Stomach (tissue), 4 donors: ENCODE results near the gene BCL11B.

Experiments used
- EP300 ChIP-seq: sonication (generic); formaldehyde crosslinking; IDR thresholded peaks from one replicate; pipeline ENCODE4 v1.6.1; 2017; ENCODE audit warnings: antibody characterized with exemption
- POLR2A ChIP-seq, 4 donors: fragments of 450-650 bp; IDR thresholded peaks; one replicate each; pipeline ENCODE4 v1.6.1; 2016; ENCODE audit warnings: antibody characterized with exemption in 4 of 4, control low read depth in 2 of 4, mild to moderate bottlenecking in 1 of 4, moderate library complexity in 1 of 4
- POLR2AphosphoS5 ChIP-seq, 3 donors: sonication (generic); formaldehyde crosslinking; IDR thresholded peaks; one replicate each; pipeline ENCODE4 v1.6.1; 2016; ENCODE audit warnings: antibody characterized with exemption in 3 of 3
- TF ChIP-seq, protein P1 (sequence below), 7 experiments: fragments of 450-650 bp in 4 of 7; fragments of 200-600 bp in 3 of 7; sonication (generic) in 3 of 7; IDR thresholded peaks; one replicate each; pipeline ENCODE4 v1.5.1; 2016 to 2019; ENCODE audit warnings: antibody characterized with exemption in 7 of 7, control low read depth in 2 of 7, mild to moderate bottlenecking in 1 of 7

DNA sequence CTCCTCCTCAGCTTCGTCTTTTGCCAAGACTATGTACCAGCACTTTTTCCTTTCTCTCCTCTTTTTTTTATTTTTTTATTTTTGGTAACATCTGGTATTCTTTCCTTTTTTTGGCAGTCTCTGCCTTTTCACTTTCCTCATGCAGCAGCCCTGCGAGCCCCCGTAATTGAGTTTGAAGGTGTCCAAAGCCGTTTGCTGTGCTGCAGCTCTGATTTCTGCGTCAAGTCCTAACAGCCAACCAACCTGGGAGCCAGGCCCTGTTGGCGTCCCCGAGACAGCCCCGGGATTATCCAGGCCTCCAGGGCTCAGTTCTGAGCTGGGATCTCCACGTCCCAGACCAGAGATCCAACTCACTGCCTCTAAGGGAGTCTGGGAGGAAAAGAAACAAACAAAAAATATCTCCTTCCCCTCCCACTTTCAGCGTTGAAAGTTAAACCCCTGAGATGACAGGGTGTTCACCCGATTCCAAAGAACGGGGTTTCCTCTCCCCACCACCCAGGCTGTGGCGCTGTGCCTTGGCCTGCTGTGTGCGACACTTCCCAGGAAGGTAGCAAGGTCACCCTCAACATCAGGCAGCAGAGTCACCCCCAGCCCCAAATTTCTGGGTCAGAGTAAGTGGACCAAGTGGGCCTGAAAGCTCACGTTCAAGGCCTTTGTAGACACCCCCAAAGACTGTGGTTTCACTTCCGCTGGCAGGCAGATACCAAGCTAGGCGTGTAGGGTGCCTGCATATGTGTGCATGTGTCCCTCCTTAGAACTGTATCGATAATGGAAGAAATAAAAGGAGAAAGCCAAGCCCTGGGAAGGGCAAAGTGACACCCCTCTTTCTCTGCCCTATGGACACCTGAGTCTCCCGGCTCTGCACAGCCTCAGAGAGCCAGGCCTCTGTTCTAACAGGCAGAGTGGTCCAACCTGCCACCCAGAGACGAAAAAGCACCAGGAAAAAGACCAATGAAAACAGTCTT, 11.1 kb downstream of the BCL11B start:
- TF ChIP-seq, protein P1, sequence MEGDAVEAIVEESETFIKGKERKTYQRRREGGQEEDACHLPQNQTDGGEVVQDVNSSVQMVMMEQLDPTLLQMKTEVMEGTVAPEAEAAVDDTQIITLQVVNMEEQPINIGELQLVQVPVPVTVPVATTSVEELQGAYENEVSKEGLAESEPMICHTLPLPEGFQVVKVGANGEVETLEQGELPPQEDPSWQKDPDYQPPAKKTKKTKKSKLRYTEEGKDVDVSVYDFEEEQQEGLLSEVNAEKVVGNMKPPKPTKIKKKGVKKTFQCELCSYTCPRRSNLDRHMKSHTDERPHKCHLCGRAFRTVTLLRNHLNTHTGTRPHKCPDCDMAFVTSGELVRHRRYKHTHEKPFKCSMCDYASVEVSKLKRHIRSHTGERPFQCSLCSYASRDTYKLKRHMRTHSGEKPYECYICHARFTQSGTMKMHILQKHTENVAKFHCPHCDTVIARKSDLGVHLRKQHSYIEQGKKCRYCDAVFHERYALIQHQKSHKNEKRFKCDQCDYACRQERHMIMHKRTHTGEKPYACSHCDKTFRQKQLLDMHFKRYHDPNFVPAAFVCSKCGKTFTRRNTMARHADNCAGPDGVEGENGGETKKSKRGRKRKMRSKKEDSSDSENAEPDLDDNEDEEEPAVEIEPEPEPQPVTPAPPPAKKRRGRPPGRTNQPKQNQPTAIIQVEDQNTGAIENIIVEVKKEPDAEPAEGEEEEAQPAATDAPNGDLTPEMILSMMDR (IDR thresholded peaks at IDR 0.05), result no peak
- no peak for TF ChIP-seq POLR2AphosphoS5 (IDR thresholded peaks at IDR 0.05)
- TF ChIP-seq POLR2A (IDR thresholded peaks at IDR 0.05), result no peak
- TF ChIP-seq EP300, result no peak
